T47D (cell line): Measurements from ENCODE around the gene SPINDOC.

ENCODE experiments used
- DNase-seq, 2 experiments: peaks; one replicate each; pipeline versions ENCODE4 v3.0.0 to v3.0.0-alpha.2; 2011 to 2012; ENCODE audit warnings: low read depth in 1 of 2, low spot score in 1 of 2
- JUND ChIP-seq: IDR thresholded peaks from 2 replicates; pipeline ENCODE4 v1.6.1; 2012; ENCODE audit warnings: low read depth
- in situ Hi-C: cut with HindIII; loops from 2 replicates; pipeline ENCODE4 v1.10.0; 2016; ENCODE audit warnings: low sequenced_read_pairs, low pct_unique_long_range_greater_than_20kb

The SPINDOC gene

DNA sequence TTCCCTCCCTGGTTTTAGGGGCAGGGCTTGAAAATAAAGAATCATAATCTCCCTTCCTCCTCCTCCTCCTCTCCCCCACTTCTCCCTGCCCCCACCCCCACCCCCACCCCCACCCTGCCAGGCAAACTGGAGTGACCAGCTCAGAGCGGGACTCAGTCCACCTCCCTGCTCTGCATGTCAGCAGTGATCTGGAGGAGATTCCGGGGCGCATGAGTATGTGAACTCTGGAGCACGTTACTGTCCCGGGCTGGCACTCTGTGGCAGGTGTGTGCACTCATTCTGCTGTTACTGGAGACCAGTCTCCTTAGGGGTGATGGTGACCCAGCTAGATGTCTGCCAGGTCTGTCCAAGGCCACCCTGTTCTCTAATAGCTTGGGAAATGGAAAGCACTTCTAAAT is 59.5 kb downstream of the SPINDOC start:
- in situ Hi-C loops = no loop called here
- DNase-seq = peak; percentile 47 to 76
- no peak for TF ChIP-seq JUND

DNA sequence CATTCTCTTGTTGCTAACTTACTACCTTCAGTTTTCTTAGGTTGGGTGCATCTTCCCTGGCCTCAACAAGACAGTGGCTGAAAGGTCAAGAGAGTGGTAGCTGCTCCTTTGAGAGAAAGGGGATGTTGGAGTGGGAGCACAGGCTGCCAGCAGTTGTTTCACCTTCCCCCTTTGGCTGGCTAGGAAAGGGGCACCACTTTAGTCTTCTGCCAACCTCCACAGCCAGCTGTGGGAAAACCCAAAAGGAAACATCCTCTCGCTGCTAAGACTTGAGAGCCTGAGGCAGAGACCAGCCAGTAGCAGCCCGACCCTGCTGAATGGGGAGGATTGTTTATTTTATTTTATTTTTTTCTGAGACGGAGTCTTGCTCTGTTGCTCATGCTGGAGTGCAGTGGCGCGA is 60.1 kb downstream of the SPINDOC start:
- in situ Hi-C loops = no loop called here
- TF ChIP-seq JUND = no peak
- no peak for DNase-seq

DNA sequence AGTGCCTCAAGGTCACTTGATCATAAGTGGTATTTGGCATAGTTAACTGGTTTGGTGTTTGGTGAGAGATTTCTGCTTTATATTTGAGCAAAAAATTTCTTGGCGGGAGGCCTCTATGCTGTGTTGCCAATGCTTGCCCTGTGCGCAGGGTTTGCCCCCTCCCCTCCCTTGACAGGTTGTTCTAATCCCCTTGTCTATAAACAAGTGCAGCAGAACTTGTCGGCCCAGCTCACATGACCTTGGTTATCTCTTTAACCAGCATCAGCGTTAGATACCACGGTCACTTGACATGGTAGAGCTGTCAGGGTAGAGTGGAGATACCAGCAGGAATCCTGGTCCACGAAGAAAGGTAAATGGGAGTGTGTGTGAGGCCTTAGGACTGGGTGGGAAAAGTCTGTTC is 61.3 kb downstream of the SPINDOC start:
- in situ Hi-C loops = no loop called here
- no peak for DNase-seq
- no peak for TF ChIP-seq JUND

DNA sequence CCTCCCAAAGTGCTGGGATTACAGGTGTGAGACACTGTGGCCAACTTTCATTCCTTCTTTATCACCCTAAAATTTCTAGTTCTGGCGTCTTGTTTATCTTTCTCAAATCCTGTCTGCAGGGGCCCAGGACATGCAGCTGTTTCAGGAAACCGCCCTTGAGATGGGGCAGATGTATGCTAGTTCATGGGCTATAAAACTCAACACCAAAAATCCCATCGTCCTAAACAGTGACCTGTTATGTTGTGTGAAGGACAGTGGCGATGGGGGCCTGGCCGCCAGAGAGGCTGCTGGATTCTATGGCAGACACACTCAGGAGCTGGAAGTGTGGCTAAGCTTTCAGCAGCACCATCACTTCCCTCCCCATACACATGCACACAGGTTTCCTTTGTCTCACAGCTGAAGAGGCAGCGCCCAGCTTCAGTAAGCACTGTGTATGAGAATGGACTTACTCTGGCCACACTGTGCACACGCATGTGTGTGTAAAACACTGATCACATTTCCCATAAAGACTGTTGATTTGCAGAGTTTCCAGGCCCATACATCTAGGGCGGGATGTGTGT is 62.3 kb downstream of the SPINDOC start:
- no peak for TF ChIP-seq JUND
- DNase-seq = no peak
- in situ Hi-C loops = no loop called here

DNA sequence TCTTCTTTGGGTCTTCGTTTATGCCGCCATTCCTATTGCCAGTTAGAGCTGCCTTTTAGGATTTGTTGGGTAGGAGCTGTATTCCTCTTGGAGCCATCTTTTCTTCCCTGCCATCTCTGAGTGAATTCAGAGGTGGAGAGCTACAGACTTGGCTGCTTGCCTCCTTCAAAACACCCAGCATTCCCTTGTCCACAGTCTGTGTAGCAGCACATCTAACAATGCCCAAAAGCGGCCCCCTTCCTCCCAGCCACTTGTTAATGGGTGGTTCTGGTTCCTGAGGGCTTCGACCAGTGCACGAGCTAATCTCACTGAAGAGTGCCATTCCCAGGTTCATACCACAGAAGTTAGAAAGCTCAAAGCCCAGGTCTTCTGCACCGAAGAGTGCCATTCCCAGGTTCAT is 63.4 kb downstream of the SPINDOC start:
- no peak for DNase-seq
- no peak for TF ChIP-seq JUND
- in situ Hi-C loops = no loop called here
